B cell (primary cell): ENCODE data around the gene ESR1. TPM values are rescaled to one million over a fixed set of nuclear protein-coding genes. Genes with fewer than 3 reads are reported as not detected.

Experiments
- ATAC-seq: fragments of 200-7000 bp; cut with Tn5 transposase; one replicate; pipeline ENCODE4 v1.10.0; 2021; ENCODE audit warnings: low read depth, mild to moderate bottlenecking, moderate number of reproducible peaks, moderate library complexity
- CTCF ChIA-PET: fragments of 350-600 bp; sonication (Branson Sonifier 250); formaldehyde crosslinking; loops from one replicate; lab custom pipeline; 2021; ENCODE audit warnings: antibody characterized with exemption, inconsistent platforms; lab: Charles Lee
- POLR2A ChIA-PET: fragments of 350-600 bp; sonication (Branson Sonifier 250); formaldehyde crosslinking; loops from one replicate; lab custom pipeline; 2021; ENCODE audit warnings: antibody characterized with exemption; lab: Charles Lee
- DNase-seq: peaks from one replicate; pipeline ENCODE4 v3.0.0; 2013
- H2AFZ ChIP-seq: 2 replicates; pipeline ENCODE4 v1.6.1; 2012; ENCODE audit warnings: mild to moderate bottlenecking, low read depth, low read length; ENCODE audit not compliant: insufficient read depth, poor library complexity, severe bottlenecking
- H3K27ac ChIP-seq, 2 donors: 1 replicate in 1 of 2; 2 replicates in 1 of 2; pipeline ENCODE4 v1.5.1; 2012 to 2013; ENCODE audit warnings: low read length in 2 of 2, mild to moderate bottlenecking in 2 of 2, moderate library complexity in 1 of 2
- H3K27me3 ChIP-seq, 4 experiments: fragments of 200-600 bp in 1 of 4; sonication (generic) in 1 of 4; replicated peaks in 1 of 4; 1 replicate in 2 of 4; 2 replicates in 2 of 4; pipeline versions ENCODE4 v1.6.1 to v1.7.0; 2013 to 2016; ENCODE audit warnings: low read length in 3 of 4, mild to moderate bottlenecking in 2 of 4, mixed read lengths in 1 of 4, moderate library complexity in 1 of 4; ENCODE audit not compliant: insufficient read depth in 4 of 4, control insufficient read depth in 3 of 4; ENCODE audit errors: control extremely low read depth in 1 of 4
- H3K36me3 ChIP-seq, 2 experiments: replicated peaks in 1 of 2; 1 replicate in 1 of 2; 2 replicates in 1 of 2; pipeline versions ENCODE4 v1.6.1 to v1.7.1; 2013; ENCODE audit warnings: low read length in 1 of 2; ENCODE audit not compliant: insufficient read depth in 2 of 2, control insufficient read depth in 1 of 2; ENCODE audit errors: control extremely low read depth in 1 of 2, extremely low read depth in 1 of 2
- H3K4me1 ChIP-seq, 2 donors: fragments of 200-600 bp in 1 of 2; sonication (generic) in 1 of 2; 1 replicate in 1 of 2; 2 replicates in 1 of 2; pipeline versions ENCODE4 v1.5.1 to v1.6.1; 2013 to 2017; ENCODE audit warnings: low read length in 2 of 2; ENCODE audit not compliant: control insufficient read depth in 2 of 2, insufficient read depth in 2 of 2
- H3K4me2 ChIP-seq: replicated peaks from 2 replicates; pipeline ENCODE3; 2012; ENCODE audit warnings: mild to moderate bottlenecking, low read depth, low read length; ENCODE audit not compliant: poor library complexity, severe bottlenecking
- H3K4me3 ChIP-seq, 5 experiments: fragments of 200-600 bp in 1 of 5; sonication (generic) in 1 of 5; 1 replicate in 3 of 5; 2 replicates in 2 of 5; pipeline versions ENCODE4 v1.5.1 to v1.7.0; 2011 to 2016; ENCODE audit warnings: low read length in 4 of 5, mild to moderate bottlenecking in 4 of 5, low read depth in 2 of 5, control low read depth in 1 of 5, moderate library complexity in 1 of 5; ENCODE audit not compliant: insufficient read depth in 1 of 5; ENCODE audit errors: control extremely low read depth in 1 of 5, extremely low read depth in 1 of 5
- H3K79me2 ChIP-seq: fragments of 200-600 bp; sonication (generic); one replicate; pipeline ENCODE4 v1.6.0; 2016; ENCODE audit warnings: low read length; ENCODE audit not compliant: control insufficient read depth, insufficient read depth
- H3K9ac ChIP-seq: fragments of 200-600 bp; sonication (generic); 2 replicates; pipeline ENCODE4 v1.6.1; 2017; ENCODE audit warnings: mild to moderate bottlenecking, low read length, moderate library complexity
- H3K9me3 ChIP-seq, 3 donors: one replicate each; pipeline versions ENCODE4 v1.6.1 to v1.7.1; 2013; ENCODE audit warnings: low read length in 2 of 3; ENCODE audit not compliant: control insufficient read depth in 2 of 3, insufficient read depth in 1 of 3; ENCODE audit errors: control extremely low read depth in 1 of 3
- H4K20me1 ChIP-seq: 2 replicates; pipeline ENCODE4 v1.6.0; 2012; ENCODE audit warnings: mild to moderate bottlenecking, low read length; ENCODE audit not compliant: insufficient read depth, control insufficient read depth, poor library complexity, severe bottlenecking
- H3K27ac Mint-ChIP-seq: one replicate; pipeline ENCODE4 v1.8.0; 2021; ENCODE audit warnings: mixed read lengths
- H3K27me3 Mint-ChIP-seq: one replicate; pipeline ENCODE4 v1.8.0; 2021; ENCODE audit warnings: mixed read lengths
- H3K4me1 Mint-ChIP-seq: one replicate; pipeline ENCODE4 v1.8.0; 2021; ENCODE audit warnings: mixed read lengths
- H3K4me3 Mint-ChIP-seq: one replicate; pipeline ENCODE4 v1.8.0; 2021; ENCODE audit warnings: mixed read lengths
- H3K9me3 Mint-ChIP-seq: one replicate; pipeline ENCODE4 v1.8.0; 2022; ENCODE audit warnings: mixed read lengths; ENCODE audit not compliant: insufficient read depth
- CTCF ChIP-seq: fragments of 200-600 bp; IDR thresholded peaks from one replicate; pipeline ENCODE4 v1.8.0; 2022; ENCODE audit warnings: antibody characterized with exemption, mild to moderate bottlenecking
- EZH2 ChIP-seq: IDR thresholded peaks from 2 replicates; pipeline ENCODE4 v1.6.1; 2012; ENCODE audit warnings: borderline replicate concordance, low read depth, mild to moderate bottlenecking, moderate library complexity, low read length; ENCODE audit not compliant: insufficient read depth, poor library complexity, severe bottlenecking
- WGBS: methylation state at CpG from one replicate; pipeline ENCODE4 v1.1.5; 2013; ENCODE audit warnings: missing lambda C conversion rate; ENCODE audit not compliant: insufficient coverage; 5-methylcytosine and 5-hydroxymethylcytosine counted together
- intact Hi-C: fragments of 100-400 bp; cut with micrococcal nuclease; formaldehyde crosslinking; loops from one replicate; pipeline ENCODE4 v1.10.0; 2022
- polyA plus RNA-seq: library from polyadenylated mRNA; depleted of rRNA; stranded (reverse); fragments of >200 nt; gene quantifications from 2 replicates; pipeline ENCODE4 v1.2.3, GENCODE V29; 2012
- total RNA-seq, 2 donors: library from RNA; stranded (reverse); fragments of 120-200 nt in 1 of 2; gene quantifications; 1 replicate in 1 of 2; 2 replicates in 1 of 2; pipeline versions ENCODE4 v1.2.3 to v1.2.4, GENCODE V29; 2013 to 2022

Gene ESR1
- total and polyA plus RNA-seq, 2 donors (not counting 1 experiment from before 2014, with no cell fraction given), result 0.46 to 5.9 TPM

GRCh38 chr6:152130441-152130840 lies 323.0 kb downstream of the ESR1 start:
- Mint-ChIP-seq H3K4me3 (no peak overlapping the region), H3K27ac (peak overlapping the region; percentile 32), H3K4me1 (no peaks in the 10 kb centered on the region), H3K27me3 (no peaks in the 10 kb centered on the region), H3K9me3 (no peaks in the 10 kb centered on the region)
- POLR2A ChIA-PET, result no interaction called here
- WGBS, result no CpG with 5 or more reads among the region's 2 CpGs
- no peak overlapping the region for H3K4me3 ChIP-seq
- H3K9ac ChIP-seq, result no peak overlapping the region
- ATAC-seq (no peak), DNase-seq (no peak)
- H3K36me3 ChIP-seq, result peaks cover 5 to 78% of the 10 kb centered on the region in 2 experiments
- intact Hi-C loops, result no loop called here
- no peak overlapping the region for H2AFZ ChIP-seq
- H4K20me1 ChIP-seq, result no peaks in the 10 kb centered on the region
- TF ChIP-seq CTCF (no peak), EZH2 (no peak)
- no peak overlapping the region for H3K4me2 ChIP-seq
- H3K9me3 ChIP-seq, result no peaks in the 10 kb centered on the region
- no peaks in the 10 kb centered on the region for H3K79me2 ChIP-seq
- no peak overlapping the region for H3K27ac ChIP-seq
- CTCF ChIA-PET, result interaction anchor here (1.3 kb wide), 1 partner anchor 9 kb away, joined by 5 read pairs; no protein-coding TSS in a partner anchor
- no peaks in the 10 kb centered on the region for H3K27me3 ChIP-seq
- no peaks in the 10 kb centered on the region for H3K4me1 ChIP-seq

GRCh38 chr6:152135755-152136448 lies 328.4 kb downstream of the ESR1 start:
- Histone ChIP-seq H3K4me3 (no peak overlapping the region), H3K36me3 (peaks cover 2 to 83% of the 10 kb centered on the region in 2 experiments), H3K9me3 (no peaks in the 10 kb centered on the region), H3K4me1 (no peaks in the 10 kb centered on the region), H3K27me3 (no peaks in the 10 kb centered on the region), H3K9ac (no peak overlapping the region), H2AFZ (no peak overlapping the region), H3K4me2 (no peak overlapping the region), H3K79me2 (no peaks in the 10 kb centered on the region), H3K27ac (no peak overlapping the region), H4K20me1 (no peaks in the 10 kb centered on the region)
- TF ChIP-seq CTCF, result no peak
- TF ChIP-seq EZH2, result no peak
- 92% methylated on average over 8 of the region's 8 CpGs for WGBS
- intact Hi-C loops, result no loop called here
- no peak overlapping the region for H3K27ac Mint-ChIP-seq
- no peak overlapping the region for H3K4me3 Mint-ChIP-seq
- ATAC-seq (no peak), DNase-seq (no peak)
- CTCF ChIA-PET, result no interaction called here
- H3K9me3 Mint-ChIP-seq, result no peaks in the 10 kb centered on the region
- no peaks in the 10 kb centered on the region for H3K27me3 Mint-ChIP-seq
- POLR2A ChIA-PET, result no interaction called here
- H3K4me1 Mint-ChIP-seq, result no peaks in the 10 kb centered on the region
